Inferior parietal cortex (tissue), 1 donor: Measurements from ENCODE around the gene KCNMA1.

ENCODE experiments used
- DNase-seq: peaks from one replicate; pipeline ENCODE4 v3.0.0-alpha.2; 2016; ENCODE audit errors: extremely low spot score

KCNMA1 gene

GRCh38 chr10:76866841-76867586 lies 770.6 kb downstream of the KCNMA1 start:
- no peak for DNase-seq

DNA sequence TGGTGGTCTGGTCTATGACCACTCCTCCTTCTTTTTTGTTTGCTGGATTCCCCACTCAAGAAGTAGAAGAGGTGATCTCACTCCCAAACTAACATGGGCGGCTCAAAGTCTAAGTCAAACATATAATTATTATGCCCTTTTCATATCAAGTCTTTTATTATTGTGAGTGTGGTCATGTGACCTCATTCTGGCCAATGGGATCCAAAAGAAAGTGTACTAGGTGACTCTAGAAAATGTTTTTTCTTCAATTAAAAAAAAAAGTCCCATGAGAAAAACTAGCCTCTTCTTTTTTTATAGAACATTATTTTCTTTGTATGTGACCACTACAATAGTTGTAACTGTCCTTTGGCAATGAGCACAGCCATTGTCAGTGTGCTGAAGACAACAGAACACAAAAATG lies 772.7 kb downstream of the KCNMA1 start:
- no peak for DNase-seq

DNA sequence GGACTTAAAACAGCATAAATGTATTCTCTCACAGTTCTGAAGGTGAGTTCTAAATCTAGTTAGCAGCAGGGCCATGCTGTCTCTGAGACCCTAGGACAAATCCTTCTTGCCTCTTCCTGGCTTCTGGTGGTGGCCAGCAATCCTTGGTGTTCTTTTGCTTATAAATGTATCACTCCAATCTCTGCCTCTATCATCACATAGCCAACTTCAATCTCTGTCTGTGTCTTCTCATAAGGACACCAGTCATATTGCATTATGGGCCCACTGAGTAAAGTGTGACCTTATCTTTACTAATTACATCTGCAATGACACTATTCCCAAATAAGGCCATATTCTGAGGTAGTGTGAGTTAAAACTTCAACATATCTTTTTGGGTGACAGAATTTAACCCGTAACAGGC lies 778.9 kb downstream of the KCNMA1 start:
- no peak for DNase-seq

- no peak for DNase-seq
Measured at GRCh38 chr10:76840802-76841201, 796.8 kb downstream of the KCNMA1 start.

DNA sequence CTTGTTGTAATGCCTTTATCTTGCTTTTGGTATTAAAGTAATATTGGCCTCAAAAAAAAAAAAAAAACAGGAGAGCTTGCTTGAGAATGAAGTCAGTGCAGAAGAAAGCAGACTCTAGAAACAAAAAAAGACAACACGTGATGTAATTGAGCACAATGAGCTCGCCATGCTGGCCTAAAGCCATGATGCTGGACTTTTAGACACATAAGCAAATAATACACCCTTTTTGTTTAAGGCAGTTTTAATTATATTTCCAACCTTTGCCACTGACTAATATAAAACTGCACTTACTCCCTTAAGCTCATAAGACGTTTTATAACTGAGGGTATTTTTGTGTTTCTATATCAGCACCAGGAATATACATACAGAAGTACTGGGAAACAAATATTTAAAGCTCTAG lies 798.3 kb downstream of the KCNMA1 start:
- DNase-seq, result no peak

DNA sequence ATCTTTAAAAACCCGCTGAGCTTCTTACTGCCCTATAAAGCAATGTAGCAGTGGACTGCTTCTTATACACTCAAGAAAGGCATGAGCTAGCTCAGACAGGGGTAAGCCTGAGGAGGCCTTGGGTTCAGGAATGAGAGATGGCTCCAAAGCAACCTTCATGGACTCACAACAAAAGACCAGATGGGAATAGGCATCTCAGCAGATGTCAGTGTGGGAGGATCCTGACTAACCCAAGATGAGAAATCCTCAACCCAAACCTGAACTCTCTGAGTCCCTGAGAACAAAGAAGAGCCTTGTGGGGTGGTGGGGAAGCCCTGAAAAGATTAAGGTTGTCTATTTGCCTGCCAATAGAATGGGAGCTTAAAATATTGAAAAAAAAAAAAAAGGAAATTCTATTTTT lies 807.4 kb downstream of the KCNMA1 start:
- no peak for DNase-seq

- no peak for DNase-seq
Measured at GRCh38 chr10:76829724-76830123, 807.9 kb downstream of the KCNMA1 start.
